Measurements from ENCODE around the gene ACER1. TPM values are rescaled to one million over a fixed set of nuclear protein-coding genes. Genes with fewer than 3 reads are reported as not detected.
"Not testable (repeated sequence)": the region's sequence is repeated elsewhere in the genome, so short reads cannot be mapped to it uniquely, and the experiment has no call there.

ACER1 gene
- total RNA-seq, 1 experiment from 2014 or later: not detected

- DNase-seq (ENCODE audit: low spot score): no peak
These were observed 23.8 kb upstream of the ACER1 start for GRCh38 chr19:6357174-6357573.

- DNase-seq (ENCODE audit: low spot score): not testable (repeated sequence)
These were observed 22.1 kb upstream of the ACER1 start for GRCh38 chr19:6355321-6356040.

GRCh38 chr19:6354098-6354674, 20.8 kb upstream of the ACER1 start:
- DNase-seq (ENCODE audit: low spot score): no peak

- no peak for DNase-seq (ENCODE audit: low spot score)
These were observed 19.2 kb upstream of the ACER1 start for GRCh38 chr19:6352381-6353165.

- no peak for DNase-seq (ENCODE audit: low spot score)
These were observed 17.3 kb upstream of the ACER1 start for GRCh38 chr19:6350688-6351087.

- DNase-seq (ENCODE audit: low spot score): not testable (repeated sequence)
These were observed 15.9 kb upstream of the ACER1 start for GRCh38 chr19:6349271-6349670.

GRCh38 chr19:6343462-6343861, 10.1 kb upstream of the ACER1 start:
- no peak for DNase-seq (ENCODE audit: low spot score)

- no peak for DNase-seq (ENCODE audit: low spot score)
These were observed 7.2 kb upstream of the ACER1 start for GRCh38 chr19:6340493-6341201.

GRCh38 chr19:6334490-6335285, 1.3 kb upstream of the ACER1 start:
- DNase-seq (ENCODE audit: low spot score): no peak

- no peak for DNase-seq (ENCODE audit: low spot score)
These were observed 6.6 kb downstream of the ACER1 start for GRCh38 chr19:6326815-6327214.

GRCh38 chr19:6325614-6326013, 7.8 kb downstream of the ACER1 start:
- no peak for DNase-seq (ENCODE audit: low spot score)

GRCh38 chr19:6324757-6325156, 8.7 kb downstream of the ACER1 start:
- DNase-seq (ENCODE audit: low spot score): no peak

- DNase-seq (ENCODE audit: low spot score): no peak
These were observed 11.1 kb downstream of the ACER1 start for GRCh38 chr19:6322284-6322683.

GRCh38 chr19:6319376-6319775, 14.0 kb downstream of the ACER1 start:
- no peak for DNase-seq (ENCODE audit: low spot score)

- no peak for DNase-seq (ENCODE audit: low spot score)
These were observed 14.6 kb downstream of the ACER1 start for GRCh38 chr19:6318772-6319171.

GRCh38 chr19:6315646-6316045, 17.8 kb downstream of the ACER1 start:
- not testable (repeated sequence) for DNase-seq (ENCODE audit: low spot score)

GRCh38 chr19:6313398-6313969, 19.9 kb downstream of the ACER1 start:
- DNase-seq (ENCODE audit: low spot score): no peak

- no peak for DNase-seq (ENCODE audit: low spot score)
These were observed 21.4 kb downstream of the ACER1 start for GRCh38 chr19:6312018-6312417.

- DNase-seq (ENCODE audit: low spot score): no peak
These were observed 35.0 kb downstream of the ACER1 start for GRCh38 chr19:6298413-6298812.

GRCh38 chr19:6297202-6297601, 36.2 kb downstream of the ACER1 start:
- DNase-seq (ENCODE audit: low spot score): no peak

GRCh38 chr19:6292006-6292405, 41.4 kb downstream of the ACER1 start:
- no peak for DNase-seq (ENCODE audit: low spot score)
